ENCODE measurements around the gene HSD3B1. TPM values are rescaled to one million over a fixed set of nuclear protein-coding genes. Genes with fewer than 3 reads are reported as not detected.
"Not testable (repeated sequence)": the region's sequence is repeated elsewhere in the genome, so short reads cannot be mapped to it uniquely, and the experiment has no call there.

Gene HSD3B1
- total RNA-seq, 1 donor from 2014 or later = not detected

GRCh38 chr1:119550381-119550780 is 43.4 kb downstream of the HSD3B1 start:
- DNase-seq (ENCODE audit: low spot score, unreplicated experiment) = no peak
- Mint-ChIP-seq H3K4me1 (ENCODE audit: low read depth) (peaks cover 4% of the 10 kb centered on the region), H3K4me3 (ENCODE audit: low read depth) (no peak overlapping the region), H3K9me3 (ENCODE audit: low read depth) (no peaks in the 10 kb centered on the region), H3K27me3 (peaks cover 6% of the 10 kb centered on the region), H3K27ac (no peak overlapping the region), H3K36me3 (ENCODE audit: insufficient read depth) (no peaks in the 10 kb centered on the region)
- TF ChIP-seq CTCF (IDR thresholded peaks at IDR 0.05; ENCODE audit: unreplicated experiment) = no peak

GRCh38 chr1:119551218-119551617 is 44.2 kb downstream of the HSD3B1 start:
- Mint-ChIP-seq H3K4me3 (ENCODE audit: low read depth) (no peak overlapping the region), H3K27me3 (peaks cover 6% of the 10 kb centered on the region), H3K9me3 (ENCODE audit: low read depth) (no peaks in the 10 kb centered on the region), H3K27ac (no peak overlapping the region), H3K36me3 (ENCODE audit: insufficient read depth) (no peaks in the 10 kb centered on the region), H3K4me1 (ENCODE audit: low read depth) (peaks cover 4% of the 10 kb centered on the region)
- DNase-seq (ENCODE audit: low spot score, unreplicated experiment) = no peak
- TF ChIP-seq CTCF (IDR thresholded peaks at IDR 0.05; ENCODE audit: unreplicated experiment) = no peak

GRCh38 chr1:119552656-119553055 is 45.6 kb downstream of the HSD3B1 start:
- not testable (repeated sequence) for DNase-seq (ENCODE audit: low spot score, unreplicated experiment); H3K9me3 Mint-ChIP-seq (ENCODE audit: low read depth); H3K4me3 Mint-ChIP-seq (ENCODE audit: low read depth); H3K27ac Mint-ChIP-seq; H3K27me3 Mint-ChIP-seq; H3K36me3 Mint-ChIP-seq (ENCODE audit: insufficient read depth); H3K4me1 Mint-ChIP-seq (ENCODE audit: low read depth)

- not testable (repeated sequence) for H3K4me1 Mint-ChIP-seq (ENCODE audit: low read depth); DNase-seq (ENCODE audit: low spot score, unreplicated experiment); H3K27ac Mint-ChIP-seq; H3K36me3 Mint-ChIP-seq (ENCODE audit: insufficient read depth); H3K9me3 Mint-ChIP-seq (ENCODE audit: low read depth); H3K27me3 Mint-ChIP-seq; H3K4me3 Mint-ChIP-seq (ENCODE audit: low read depth)
These were observed 46.5 kb downstream of the HSD3B1 start for GRCh38 chr1:119553302-119554071.

- H3K4me3 Mint-ChIP-seq (ENCODE audit: low read depth) = no peak overlapping the region
- H3K27ac Mint-ChIP-seq = peak overlapping the region; percentile 30
- TF ChIP-seq CTCF (IDR thresholded peaks at IDR 0.05; ENCODE audit: unreplicated experiment) = no peak
- DNase-seq (ENCODE audit: low spot score, unreplicated experiment) = no peak
- peaks cover 3% of the 10 kb centered on the region for H3K27me3 Mint-ChIP-seq
- H3K9me3 Mint-ChIP-seq (ENCODE audit: low read depth) = no peaks in the 10 kb centered on the region
- peaks cover 4% of the 10 kb centered on the region for H3K4me1 Mint-ChIP-seq (ENCODE audit: low read depth)
- no peaks in the 10 kb centered on the region for H3K36me3 Mint-ChIP-seq (ENCODE audit: insufficient read depth)
These were observed 47.2 kb downstream of the HSD3B1 start for GRCh38 chr1:119554183-119554582.

GRCh38 chr1:119556423-119556822 is 49.4 kb downstream of the HSD3B1 start:
- Mint-ChIP-seq H3K36me3 (ENCODE audit: insufficient read depth) (no peaks in the 10 kb centered on the region), H3K4me3 (ENCODE audit: low read depth) (no peak overlapping the region), H3K27me3 (peaks cover 3% of the 10 kb centered on the region), H3K4me1 (ENCODE audit: low read depth) (peaks cover 4% of the 10 kb centered on the region), H3K9me3 (ENCODE audit: low read depth) (no peaks in the 10 kb centered on the region), H3K27ac (no peak overlapping the region)
- no peak for DNase-seq (ENCODE audit: low spot score, unreplicated experiment)
- no peak for TF ChIP-seq CTCF (IDR thresholded peaks at IDR 0.05; ENCODE audit: unreplicated experiment)

- H3K27me3 Mint-ChIP-seq; H3K4me1 Mint-ChIP-seq (ENCODE audit: low read depth); H3K27ac Mint-ChIP-seq; DNase-seq (ENCODE audit: low spot score, unreplicated experiment); H3K9me3 Mint-ChIP-seq (ENCODE audit: low read depth); H3K36me3 Mint-ChIP-seq (ENCODE audit: insufficient read depth); H3K4me3 Mint-ChIP-seq (ENCODE audit: low read depth): not testable (repeated sequence)
These were observed 53.4 kb downstream of the HSD3B1 start for GRCh38 chr1:119560402-119560801.

Data from progenitor cell of endocrine pancreas (in vitro differentiated cells).